Measurements from ENCODE around the gene PAQR4.

PAQR4 gene

GRCh38 chr16:3007957-3008689, 39.0 kb downstream of the PAQR4 start:
- DNase-seq = no peak

GRCh38 chr16:3008690-3009037, 39.5 kb downstream of the PAQR4 start:
- DNase-seq = no peak

- DNase-seq = no peak
These were observed 40.6 kb downstream of the PAQR4 start for GRCh38 chr16:3009568-3010390.

- no peak for DNase-seq
These were observed 41.4 kb downstream of the PAQR4 start for GRCh38 chr16:3010510-3010909.

GRCh38 chr16:3012246-3012645, 43.1 kb downstream of the PAQR4 start:
- DNase-seq = no peak

GRCh38 chr16:3012828-3013420, 43.8 kb downstream of the PAQR4 start, which contains the start of gene CLDN9:
TSS of gene CLDN9 (plus strand) at chr16:3012923. CDS start at chr16:3013363, 440 bp downstream.
- DNase-seq = peak; percentile 31

GRCh38 chr16:3013491-3013951, 44.4 kb downstream of the PAQR4 start:
- no peak for DNase-seq

GRCh38 chr16:3013998-3014690, 45.0 kb downstream of the PAQR4 start:
- no peak for DNase-seq

- DNase-seq = no peak
These were observed 45.8 kb downstream of the PAQR4 start for GRCh38 chr16:3014971-3015370.

- no peak for DNase-seq
These were observed 46.8 kb downstream of the PAQR4 start for GRCh38 chr16:3015865-3016521.

- DNase-seq = no peak
These were observed 48.2 kb downstream of the PAQR4 start for GRCh38 chr16:3017344-3017743.

- peak; percentile 23 for DNase-seq
These were observed 48.8 kb downstream of the PAQR4 start, which contains the start of gene CLDN6 for GRCh38 chr16:3017794-3018506. TSS of gene CLDN6 (minus strand) at chr16:3018183. CDS start at chr16:3016021, 2,162 bp downstream.

- DNase-seq = no peak
These were observed 50.6 kb downstream of the PAQR4 start for GRCh38 chr16:3019594-3020246.

- DNase-seq = peak; percentile 83
These were observed 51.1 kb downstream of the PAQR4 start, which contains the start of gene TNFRSF12A for GRCh38 chr16:3020247-3020603. TSS of gene TNFRSF12A (plus strand) at chr16:3020368. CDS start at chr16:3020398, 30 bp downstream.

- DNase-seq = peak; percentile 93
These were observed 51.7 kb downstream of the PAQR4 start for GRCh38 chr16:3020604-3021448.

GRCh38 chr16:3021449-3022207, 52.5 kb downstream of the PAQR4 start:
- DNase-seq = peak; percentile 98

GRCh38 chr16:3022208-3022683, 53.1 kb downstream of the PAQR4 start:
- peak; percentile 98 for DNase-seq

GRCh38 chr16:3022684-3023414, 53.7 kb downstream of the PAQR4 start:
- peak; percentile 84 for DNase-seq
